SIG-M5 (cell line): Measurements from ENCODE around the gene TBC1D13.
"Not testable (repeated sequence)": the region's sequence is repeated elsewhere in the genome, so short reads cannot be mapped to it uniquely, and the experiment has no call there.

Source experiments
- DNase-seq: peaks from one replicate; lab custom pipeline; 2025; lab: John Stamatoyannopoulos, UW

The TBC1D13 gene

GRCh38 chr9:128847803-128848202 is 60.8 kb downstream of the TBC1D13 start:
- no peak for DNase-seq

DNA sequence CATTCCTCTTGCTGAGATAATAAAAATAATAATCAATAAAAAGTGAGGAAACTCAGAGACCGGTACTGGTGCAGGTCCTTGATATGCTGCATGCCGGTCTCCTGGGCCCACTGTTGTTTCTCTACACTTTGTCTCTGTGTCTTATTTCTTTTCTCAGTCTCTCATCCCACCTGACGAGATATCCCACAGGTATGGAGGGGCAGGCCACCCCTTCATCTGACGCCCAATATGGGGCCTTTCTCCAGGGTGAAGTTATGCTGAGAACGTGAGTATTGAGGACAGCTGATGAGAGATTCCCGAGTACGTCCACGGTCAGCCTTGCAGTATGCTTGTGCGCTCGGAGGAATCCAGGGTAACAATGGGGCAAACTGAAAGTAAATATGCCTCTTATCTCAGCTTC is 64.0 kb downstream of the TBC1D13 start:
- DNase-seq = not testable (repeated sequence)

GRCh38 chr9:128851779-128852600 is 64.9 kb downstream of the TBC1D13 start:
- DNase-seq = not testable (repeated sequence)

GRCh38 chr9:128852646-128853045 is 65.6 kb downstream of the TBC1D13 start:
- not testable (repeated sequence) for DNase-seq

DNA sequence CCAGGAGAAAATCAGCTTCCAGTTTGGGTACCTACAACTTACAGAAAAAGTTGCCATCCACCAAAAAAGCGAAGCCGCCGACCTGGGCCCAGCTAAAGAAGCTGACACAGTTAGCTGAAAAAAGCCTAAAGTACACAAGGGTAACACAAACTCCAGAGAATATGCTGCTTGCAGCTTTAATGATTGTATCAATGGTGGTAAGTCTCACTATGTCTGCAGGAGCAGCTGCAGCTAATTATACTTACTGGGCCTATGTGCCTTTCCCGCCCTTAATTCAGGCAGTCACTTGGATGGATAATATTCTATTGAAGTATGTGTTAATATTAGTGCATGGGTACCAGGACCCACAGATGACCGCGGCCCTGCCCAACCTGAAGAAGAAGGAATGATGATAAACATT is 67.4 kb downstream of the TBC1D13 start:
- DNase-seq = not testable (repeated sequence)

- not testable (repeated sequence) for DNase-seq
Observed at GRCh38 chr9:128858476-128858875, 71.4 kb downstream of the TBC1D13 start.
